GM19372 (cell line): ENCODE measurements around the gene CFAP298.
"Not testable (repeated sequence)": the region's sequence is repeated elsewhere in the genome, so short reads cannot be mapped to it uniquely, and the experiment has no call there.

ENCODE experiments used
- ATAC-seq: cut with Tn5 transposase; IDR thresholded peaks from one replicate; pipeline ENCODE4 v1.9.1; 2021; ENCODE audit warnings: mild to moderate bottlenecking, low read depth, moderate library complexity; ENCODE audit not compliant: unreplicated experiment

The CFAP298 gene

DNA sequence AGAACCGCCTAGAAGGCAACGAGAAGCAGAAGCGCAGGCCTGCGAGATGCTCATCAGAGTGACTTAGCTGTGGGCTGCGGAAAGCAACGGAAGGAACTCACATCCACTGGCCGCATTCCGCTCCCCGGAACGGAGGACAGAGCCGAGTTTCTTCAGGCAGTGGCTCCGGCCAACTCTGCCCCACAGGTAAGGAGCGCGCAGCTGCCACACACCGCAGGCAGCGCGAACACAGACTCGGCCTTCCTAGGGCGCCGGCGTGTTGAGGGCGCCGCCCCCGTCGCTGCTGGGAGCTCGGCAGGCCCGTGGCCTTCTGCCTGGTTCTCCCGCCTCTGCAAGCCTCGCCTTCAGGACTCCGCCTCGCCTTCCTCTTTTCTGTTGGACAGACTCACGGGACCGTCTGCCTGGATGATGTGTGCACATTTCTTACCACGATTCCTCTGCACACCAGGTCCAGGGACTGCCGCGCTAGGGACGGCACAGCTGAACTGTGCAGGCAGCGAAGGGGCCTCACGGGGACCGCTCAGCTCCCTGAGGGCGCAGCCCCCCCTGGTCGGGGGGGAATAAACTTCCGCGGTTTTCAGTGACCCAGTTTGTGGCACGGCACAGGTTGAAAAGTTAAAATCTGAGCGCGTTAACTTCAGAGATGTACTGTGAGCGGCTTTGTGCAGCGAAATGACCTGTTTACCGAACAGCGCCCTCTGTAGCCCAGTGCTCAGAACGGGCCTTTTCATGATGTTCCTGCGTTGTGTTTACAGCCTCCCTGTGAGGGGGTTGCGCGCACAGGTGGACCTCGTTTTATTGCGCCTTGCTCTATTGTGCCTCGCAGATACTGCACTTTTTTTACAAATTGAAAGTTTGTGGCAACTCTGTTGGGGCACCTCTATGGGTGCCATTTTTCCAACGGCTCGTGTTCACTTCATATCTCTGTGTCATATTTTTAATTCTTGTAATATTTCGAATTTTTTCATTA is 42.6 kb downstream of the CFAP298 start:
- peak; percentile 88 for ATAC-seq

DNA sequence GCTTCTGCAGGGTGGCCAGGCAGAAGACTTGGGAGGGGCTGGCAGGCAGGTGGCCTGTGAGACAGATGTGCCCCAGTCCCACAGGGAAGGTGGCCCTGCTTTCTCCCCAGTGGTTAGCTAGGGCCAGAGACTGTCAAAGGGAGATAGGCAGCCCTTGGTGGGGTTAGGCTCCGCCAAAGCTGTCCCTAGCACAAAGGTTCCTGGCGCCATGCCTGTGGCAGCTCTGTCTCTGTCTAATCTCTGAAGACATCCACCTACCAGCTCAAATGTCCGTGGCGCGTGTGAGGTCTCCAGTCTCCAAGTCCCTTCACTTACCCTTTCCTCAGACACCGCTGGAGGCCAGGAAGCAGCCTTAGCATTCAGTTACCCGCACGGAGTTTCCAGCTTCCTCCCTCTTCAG is 44.6 kb downstream of the CFAP298 start:
- ATAC-seq, result no peak

DNA sequence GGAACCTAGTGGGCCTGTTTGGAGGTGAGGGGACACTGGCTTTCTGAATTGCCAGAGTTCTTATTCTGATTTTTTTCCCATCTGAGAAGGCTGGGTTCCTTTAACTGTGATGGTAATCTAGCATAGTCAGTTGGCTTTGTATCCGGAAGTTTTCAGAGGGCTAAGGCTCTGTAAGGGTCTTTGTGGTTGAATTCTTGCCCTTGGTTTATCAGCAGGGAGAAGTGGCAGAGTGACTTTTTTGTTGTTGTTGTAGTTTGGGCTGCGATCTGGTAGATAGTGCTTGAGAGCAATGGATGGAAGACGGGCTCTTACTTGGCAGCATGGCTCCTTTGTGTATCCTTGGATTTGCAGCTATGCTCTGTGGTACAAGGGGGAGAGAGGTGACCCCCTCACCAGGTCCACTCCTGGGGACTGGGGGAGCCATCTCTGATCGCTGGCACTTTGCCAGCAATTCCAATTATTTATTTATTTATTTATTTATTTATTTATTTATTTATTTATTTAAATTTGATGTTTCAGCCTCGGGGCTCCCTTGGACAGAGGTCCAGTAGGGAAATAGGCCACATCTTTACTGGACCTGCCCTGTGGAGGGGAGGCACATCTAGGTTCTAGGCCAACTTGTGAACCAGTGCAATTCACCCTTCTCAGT is 45.3 kb downstream of the CFAP298 start:
- ATAC-seq, result no peak

DNA sequence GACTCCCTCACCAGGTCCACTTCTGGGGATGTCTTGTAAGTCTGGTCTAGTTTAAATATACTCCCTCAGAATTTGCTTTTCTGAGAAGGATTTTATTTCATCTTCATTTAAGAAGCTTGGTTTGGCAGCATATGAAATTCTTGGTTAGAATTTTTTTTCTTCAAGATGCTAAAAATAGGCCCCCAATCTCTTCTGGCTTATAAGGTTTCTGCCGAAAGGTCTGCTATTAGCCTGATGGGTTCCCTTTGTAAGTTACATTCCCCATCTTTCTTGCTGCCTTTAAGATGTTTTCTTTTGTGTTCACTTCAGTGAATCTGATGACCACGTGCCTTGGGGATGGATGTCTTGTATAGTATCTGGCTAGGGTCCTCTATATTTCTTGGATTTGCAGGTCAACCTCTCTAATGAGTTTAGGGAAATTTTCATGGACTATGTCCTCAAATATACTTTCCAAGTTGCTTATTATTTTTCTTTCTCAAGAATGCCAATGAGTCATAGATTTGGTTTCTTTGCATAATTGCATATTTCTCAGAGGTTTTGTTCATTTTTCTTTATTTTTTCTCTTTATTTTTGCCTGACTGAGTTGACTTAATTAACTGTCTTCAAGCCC is 46.2 kb downstream of the CFAP298 start:
- ATAC-seq, result no peak

DNA sequence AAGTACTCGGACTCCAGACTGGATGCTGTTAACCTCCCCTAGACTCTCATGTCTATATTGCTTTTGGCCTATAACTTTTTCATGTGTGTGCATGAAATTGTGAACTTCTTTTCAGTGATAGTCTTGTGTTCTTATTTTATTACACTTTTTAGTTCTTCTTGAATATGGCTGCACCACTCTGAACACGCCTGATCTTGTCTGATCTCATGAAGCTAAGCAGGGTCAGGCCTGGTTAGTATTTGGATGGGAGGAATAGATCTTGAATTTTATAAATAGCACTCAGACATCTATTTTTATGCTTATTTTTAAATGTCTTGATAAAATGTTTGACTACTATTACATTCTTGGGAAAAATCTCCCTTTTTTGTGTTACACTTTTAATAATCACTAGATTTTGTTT is 49.3 kb downstream of the CFAP298 start:
- ATAC-seq, result no peak

DNA sequence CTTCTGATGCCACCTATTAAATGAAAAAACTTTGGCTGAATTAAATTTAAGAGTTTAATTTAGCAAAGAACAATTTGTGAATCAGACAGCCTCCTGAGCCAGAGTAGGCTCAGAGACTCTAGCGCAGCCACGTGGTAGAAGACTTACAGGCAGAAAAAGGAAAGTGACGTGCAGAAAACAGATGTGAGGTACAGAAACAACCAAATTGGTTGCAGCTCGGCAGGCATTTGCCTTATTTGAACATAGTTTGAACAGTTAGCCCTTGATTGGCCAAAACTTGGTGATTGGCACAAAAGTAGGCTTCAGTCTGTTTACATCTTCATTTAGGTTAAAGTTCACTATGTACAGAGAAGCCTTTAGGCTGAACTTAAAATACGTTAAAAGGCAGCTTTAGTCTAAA is 49.8 kb downstream of the CFAP298 start:
- ATAC-seq, result no peak

DNA sequence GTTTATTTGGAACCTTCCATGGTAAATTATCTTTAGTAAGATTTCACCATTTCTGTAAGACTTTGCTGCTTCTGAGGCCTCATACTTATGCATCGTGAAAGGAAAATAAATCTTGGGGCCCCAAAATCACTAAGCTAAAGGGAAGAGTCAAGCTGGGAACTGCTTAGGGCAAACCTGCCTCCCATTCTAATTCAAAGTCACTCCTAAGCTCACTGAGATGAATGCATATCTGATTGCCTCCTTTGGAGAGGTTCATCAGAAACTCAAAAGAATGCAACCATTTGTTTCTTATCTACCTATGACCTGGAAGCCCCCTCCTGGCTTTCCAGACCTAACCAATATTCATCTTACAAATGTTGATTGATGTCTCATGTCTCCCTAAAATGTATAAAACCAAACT is 50.7 kb downstream of the CFAP298 start:
- ATAC-seq, result not testable (repeated sequence)

DNA sequence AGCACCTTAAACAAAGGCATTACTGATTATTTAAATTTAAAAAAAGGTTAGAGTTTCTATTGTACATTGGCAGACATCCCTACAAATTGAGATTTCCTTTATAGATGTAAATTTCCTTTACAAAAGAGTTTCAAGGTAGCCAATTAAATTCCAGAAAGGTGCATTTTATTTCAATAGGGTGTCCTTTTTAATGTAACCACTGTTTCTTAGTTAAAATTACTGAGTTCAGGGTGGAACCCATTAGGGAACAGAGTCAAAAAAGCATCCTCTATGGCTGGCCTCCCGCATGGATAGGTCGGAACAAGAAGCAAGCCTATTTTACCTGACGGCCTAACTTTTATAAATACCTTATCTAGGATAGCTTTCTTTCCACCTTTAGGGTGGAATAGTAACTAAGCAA is 51.3 kb downstream of the CFAP298 start:
- no peak for ATAC-seq

DNA sequence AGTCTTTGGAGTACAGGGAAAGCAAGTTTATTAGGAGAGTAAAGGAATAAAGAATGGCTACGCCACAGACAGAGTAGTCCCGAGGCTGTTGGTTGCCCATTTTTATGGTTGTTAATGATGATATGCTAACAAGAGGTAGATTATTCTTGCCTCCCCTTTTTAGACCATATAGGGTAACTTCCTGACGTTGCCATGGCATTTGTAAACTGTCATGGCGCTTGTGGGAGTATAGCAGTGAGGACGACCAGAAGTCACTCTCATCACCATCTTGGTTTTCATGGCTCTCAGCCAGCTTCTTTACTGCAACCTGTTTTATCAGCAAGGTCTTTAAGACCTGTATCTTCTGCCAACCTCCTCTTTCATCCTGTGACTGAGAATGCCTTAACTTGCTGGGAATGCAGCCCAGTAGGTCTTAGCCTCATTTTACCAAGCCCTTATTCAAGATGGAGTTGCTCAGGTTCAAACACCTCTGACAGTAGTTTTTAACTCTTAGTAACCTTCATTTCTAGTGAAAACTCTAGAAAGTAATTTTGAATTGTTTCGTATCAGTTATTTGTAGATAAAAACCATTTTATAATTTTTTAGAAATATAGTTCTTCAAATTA is 53.1 kb downstream of the CFAP298 start:
- ATAC-seq, result no peak

DNA sequence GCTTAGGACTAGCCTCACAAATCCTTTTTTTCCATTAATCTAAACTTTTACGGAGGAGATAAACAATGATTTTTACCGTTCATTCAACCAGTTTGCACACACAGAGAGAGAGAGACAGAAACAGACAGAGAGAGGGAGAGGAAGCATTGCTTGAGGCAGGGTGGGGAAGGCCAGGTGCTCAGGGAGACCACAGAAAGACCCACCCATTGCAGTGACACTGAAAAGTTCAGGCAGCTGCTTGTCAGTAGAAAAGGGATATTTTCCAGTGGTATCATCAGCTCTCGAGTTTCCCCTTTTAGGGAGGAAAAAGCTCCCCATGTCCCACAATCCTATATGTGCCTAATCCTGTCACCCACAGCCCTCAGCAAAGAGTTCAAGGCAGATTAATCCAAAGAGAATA is 54.1 kb downstream of the CFAP298 start:
- no peak for ATAC-seq

DNA sequence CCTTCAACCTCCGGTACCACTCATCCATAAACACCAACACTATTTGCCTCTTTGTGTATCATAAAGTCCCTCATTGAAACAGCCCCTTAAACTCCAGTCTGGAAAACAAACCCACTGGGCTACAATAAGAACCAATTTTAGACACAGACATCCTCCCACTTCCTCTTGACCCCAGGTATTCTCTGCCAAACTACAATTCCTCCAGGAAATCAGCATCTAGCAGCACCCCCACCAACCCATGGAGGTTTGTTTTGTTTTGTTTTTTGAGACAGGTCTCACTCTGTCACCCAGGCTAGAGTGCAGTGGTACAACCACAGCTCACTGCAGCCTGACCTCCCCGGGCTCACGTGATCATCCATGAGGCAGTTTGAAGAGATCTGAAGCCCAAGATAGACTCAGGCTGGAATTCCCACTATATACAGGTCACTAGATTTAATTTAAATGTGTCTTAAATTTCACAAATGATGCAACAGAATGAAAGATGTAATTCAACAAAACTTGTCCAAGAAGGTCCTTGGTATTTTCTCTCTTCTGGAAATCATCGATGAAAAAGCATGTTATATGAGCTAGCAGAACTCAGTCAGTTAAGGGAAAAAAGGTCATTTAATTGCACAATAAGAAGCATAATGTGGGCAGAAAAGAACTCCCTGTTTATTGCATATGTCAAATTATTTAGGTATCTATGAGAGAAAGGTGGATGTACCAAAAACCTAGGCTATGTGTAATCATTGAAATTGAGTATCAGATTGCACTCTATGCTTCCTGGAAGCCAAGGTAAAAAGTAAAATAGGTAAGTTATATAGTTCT is 57.1 kb downstream of the CFAP298 start:
- no peak for ATAC-seq

DNA sequence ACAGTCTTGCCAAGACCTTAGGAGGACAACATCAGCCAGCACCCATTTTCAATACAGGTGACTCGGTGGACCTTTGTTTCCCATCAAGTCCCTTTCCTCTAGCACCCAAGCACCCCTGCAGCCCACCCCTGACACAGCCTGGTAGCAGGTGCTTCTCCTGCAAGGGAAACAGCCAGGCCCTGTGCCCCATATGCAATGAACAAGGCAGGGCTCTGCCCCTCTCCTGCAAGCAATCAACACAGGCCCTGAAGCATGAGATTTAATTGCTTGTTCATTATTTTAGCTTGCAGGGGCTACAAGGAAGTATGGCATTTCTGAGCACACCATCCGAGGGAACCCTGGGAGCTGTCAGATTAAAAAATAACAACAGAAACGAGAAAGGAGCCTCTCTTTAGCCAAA is 62.3 kb downstream of the CFAP298 start:
- no peak for ATAC-seq

DNA sequence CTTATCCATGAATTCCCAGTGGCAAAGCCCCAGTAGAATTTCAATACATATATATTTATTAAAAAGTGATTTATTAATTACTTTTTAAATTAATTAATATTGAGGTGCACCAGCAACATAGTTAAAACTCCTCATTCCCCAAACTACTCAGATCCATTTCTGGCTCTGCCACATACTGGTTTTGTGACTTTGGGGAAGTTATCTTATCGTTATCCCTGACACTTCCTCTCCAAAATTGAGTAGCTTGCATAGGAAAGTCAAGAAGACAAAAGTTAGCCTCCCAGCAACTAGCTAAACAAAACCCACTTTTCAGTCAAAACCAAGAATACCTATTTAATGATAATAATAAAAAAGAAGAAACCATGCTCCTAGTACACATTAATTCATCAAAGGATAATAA is 62.7 kb downstream of the CFAP298 start:
- no peak for ATAC-seq
